C4-2B (cell line): ENCODE measurements around the gene PLCH2.

ENCODE experiments used
- ZFX ChIP-seq: fragments of 450-650 bp; IDR thresholded peaks from 2 replicates; pipeline ENCODE4 v1.6.1; 2017
- TF ChIP-seq, protein P1 (sequence below): fragments of 450-650 bp; conservative IDR thresholded peaks from 2 replicates; pipeline ENCODE4 v1.5.1; 2017; ENCODE audit warnings: mild to moderate bottlenecking

DNA sequence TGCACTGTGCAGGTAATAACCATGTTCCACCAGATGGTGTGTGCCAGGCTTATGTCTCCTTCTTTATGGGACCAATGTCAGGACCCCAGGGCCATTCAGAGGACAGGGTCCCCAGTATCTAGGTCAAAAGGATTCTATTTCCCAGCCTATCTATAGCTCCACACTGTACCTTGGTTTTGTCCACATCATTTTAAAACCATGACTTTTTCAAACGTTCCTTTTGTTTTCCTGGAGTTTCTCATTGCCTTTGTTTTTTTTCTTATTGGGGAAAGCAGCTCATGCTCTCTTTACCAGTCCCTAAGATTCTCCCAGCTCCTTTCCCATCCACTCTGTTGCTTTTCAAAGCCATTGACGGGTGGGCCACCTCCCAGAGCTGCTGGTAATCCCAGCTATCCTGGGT lies 12.6 kb downstream of the PLCH2 start:
- TF ChIP-seq, protein P1, sequence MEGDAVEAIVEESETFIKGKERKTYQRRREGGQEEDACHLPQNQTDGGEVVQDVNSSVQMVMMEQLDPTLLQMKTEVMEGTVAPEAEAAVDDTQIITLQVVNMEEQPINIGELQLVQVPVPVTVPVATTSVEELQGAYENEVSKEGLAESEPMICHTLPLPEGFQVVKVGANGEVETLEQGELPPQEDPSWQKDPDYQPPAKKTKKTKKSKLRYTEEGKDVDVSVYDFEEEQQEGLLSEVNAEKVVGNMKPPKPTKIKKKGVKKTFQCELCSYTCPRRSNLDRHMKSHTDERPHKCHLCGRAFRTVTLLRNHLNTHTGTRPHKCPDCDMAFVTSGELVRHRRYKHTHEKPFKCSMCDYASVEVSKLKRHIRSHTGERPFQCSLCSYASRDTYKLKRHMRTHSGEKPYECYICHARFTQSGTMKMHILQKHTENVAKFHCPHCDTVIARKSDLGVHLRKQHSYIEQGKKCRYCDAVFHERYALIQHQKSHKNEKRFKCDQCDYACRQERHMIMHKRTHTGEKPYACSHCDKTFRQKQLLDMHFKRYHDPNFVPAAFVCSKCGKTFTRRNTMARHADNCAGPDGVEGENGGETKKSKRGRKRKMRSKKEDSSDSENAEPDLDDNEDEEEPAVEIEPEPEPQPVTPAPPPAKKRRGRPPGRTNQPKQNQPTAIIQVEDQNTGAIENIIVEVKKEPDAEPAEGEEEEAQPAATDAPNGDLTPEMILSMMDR, result no peak
- no peak for TF ChIP-seq ZFX
